Ascending aorta (tissue), 2 donors: ENCODE results near the gene SGPP1. TPM values are rescaled to one million over a fixed set of nuclear protein-coding genes. Genes with fewer than 3 reads are reported as not detected.
"Not testable (repeated sequence)": the region's sequence is repeated elsewhere in the genome, so short reads cannot be mapped to it uniquely, and the experiment has no call there.

Source experiments
- DNase-seq, 2 donors: peaks; one replicate each; pipeline ENCODE4 v3.0.0-alpha.2; 2019; ENCODE audit warnings: low spot score in 2 of 2
- H3K27ac ChIP-seq, 2 donors: fragments of 200-600 bp; sonication (generic); one replicate each; pipeline ENCODE4 v1.5.1; 2016 to 2017; ENCODE audit warnings: mild to moderate bottlenecking in 1 of 2
- H3K27me3 ChIP-seq: fragments of 200-600 bp; sonication (generic); one replicate; pipeline ENCODE4 v1.5.1; 2017
- H3K36me3 ChIP-seq, 2 donors: fragments of 200-600 bp; sonication (generic); one replicate each; pipeline ENCODE4 v1.5.1; 2016
- H3K4me1 ChIP-seq, 2 donors: fragments of 200-600 bp; sonication (generic); one replicate each; pipeline ENCODE4 v1.5.1; 2016 to 2017; ENCODE audit warnings: mild to moderate bottlenecking in 1 of 2
- H3K4me3 ChIP-seq, 2 donors: fragments of 200-600 bp; sonication (generic); one replicate each; pipeline ENCODE4 v1.5.1; 2016 to 2017; ENCODE audit warnings: mild to moderate bottlenecking in 1 of 2
- H3K9me3 ChIP-seq, 2 donors: fragments of 200-600 bp; sonication (generic); one replicate each; pipeline ENCODE4 v1.5.1; 2016
- CTCF ChIP-seq, 3 experiments: fragments of 200-600 bp in 2 of 3; fragments of 450-650 bp in 1 of 3; sonication (generic) in 2 of 3; IDR thresholded peaks; one replicate each; pipeline ENCODE4 v1.5.1; 2016 to 2019; ENCODE audit warnings: antibody characterized with exemption in 3 of 3, mild to moderate bottlenecking in 1 of 3, moderate library complexity in 1 of 3
- intact Hi-C: fragments of 100-400 bp; cut with DNase I; formaldehyde crosslinking; loops from one replicate; pipeline ENCODE4 v1.15.1; 2023
- total RNA-seq: library from RNA; depleted of rRNA; stranded (reverse); fragments of >200 nt; gene quantifications from one replicate; pipeline ENCODE4 v1.1.0, GENCODE V29; 2016

Gene SGPP1
- total RNA-seq, 1 donor from 2014 or later, result 20.3 TPM

GRCh38 chr14:63712123-63712522 lies 15.7 kb downstream of the SGPP1 start:
- Histone ChIP-seq H3K4me3 (no peak overlapping the region), H3K36me3 (no peaks in the 10 kb centered on the region), H3K27ac (no peak overlapping the region), H3K9me3 (peaks cover 2 to 5% of the 10 kb centered on the region in 2 donors), H3K27me3 (no peaks in the 10 kb centered on the region), H3K4me1 (no peaks in the 10 kb centered on the region)
- TF ChIP-seq CTCF (IDR thresholded peaks at IDR 0.05), result no peak
- DNase-seq, result no peak
- intact Hi-C loops, result no loop called here

- H3K27ac ChIP-seq, result no peak overlapping the region
- H3K4me1 ChIP-seq, result no peaks in the 10 kb centered on the region
- no peaks in the 10 kb centered on the region for H3K36me3 ChIP-seq
- no peaks in the 10 kb centered on the region for H3K9me3 ChIP-seq
- TF ChIP-seq CTCF (IDR thresholded peaks at IDR 0.05), result no peak
- no peak for DNase-seq
- intact Hi-C loops, result no loop called here
- no peaks in the 10 kb centered on the region for H3K27me3 ChIP-seq
- H3K4me3 ChIP-seq, result no peak overlapping the region
Measured at GRCh38 chr14:63710497-63710896, 17.4 kb downstream of the SGPP1 start.

GRCh38 chr14:63709589-63709988 lies 18.3 kb downstream of the SGPP1 start:
- H3K36me3 ChIP-seq, result no peaks in the 10 kb centered on the region
- H3K4me3 ChIP-seq, result no peak overlapping the region
- intact Hi-C loops, result no loop called here
- H3K4me1 ChIP-seq, result no peaks in the 10 kb centered on the region
- no peaks in the 10 kb centered on the region for H3K9me3 ChIP-seq
- no peak overlapping the region for H3K27ac ChIP-seq
- DNase-seq, result no peak
- TF ChIP-seq CTCF (IDR thresholded peaks at IDR 0.05), result no peak
- H3K27me3 ChIP-seq, result no peaks in the 10 kb centered on the region

GRCh38 chr14:63707216-63707615 lies 20.6 kb downstream of the SGPP1 start:
- H3K27me3 ChIP-seq, result no peaks in the 10 kb centered on the region
- no peaks in the 10 kb centered on the region for H3K9me3 ChIP-seq
- no peaks in the 10 kb centered on the region for H3K36me3 ChIP-seq
- no peak overlapping the region for H3K27ac ChIP-seq
- H3K4me3 ChIP-seq, result no peak overlapping the region
- no peak for TF ChIP-seq CTCF (IDR thresholded peaks at IDR 0.05)
- no peak for DNase-seq
- intact Hi-C loops, result no loop called here
- H3K4me1 ChIP-seq, result no peaks in the 10 kb centered on the region

- no peak for TF ChIP-seq CTCF (IDR thresholded peaks at IDR 0.05)
- H3K36me3 ChIP-seq, result no peaks in the 10 kb centered on the region
Measured at GRCh38 chr14:63705561-63706070, 22.2 kb downstream of the SGPP1 start.

GRCh38 chr14:63702530-63702929 lies 25.3 kb downstream of the SGPP1 start:
- H3K27me3 ChIP-seq, H3K4me3 ChIP-seq, H3K36me3 ChIP-seq, H3K27ac ChIP-seq, H3K4me1 ChIP-seq, DNase-seq, intact Hi-C loops, H3K9me3 ChIP-seq: not testable (repeated sequence)

More at GRCh38 chr14:63705561-63706070, 22.2 kb downstream of the SGPP1 start:
- Histone ChIP-seq H3K9me3 (no peaks in the 10 kb centered on the region), H3K27me3 (no peaks in the 10 kb centered on the region), H3K4me1 (no peaks in the 10 kb centered on the region), H3K4me3 (no peak overlapping the region), H3K27ac (no peak overlapping the region)
- DNase-seq, result no peak
- intact Hi-C loops, result no loop called here
